ENCODE measurements around the gene TNS1.

The TNS1 gene

DNA sequence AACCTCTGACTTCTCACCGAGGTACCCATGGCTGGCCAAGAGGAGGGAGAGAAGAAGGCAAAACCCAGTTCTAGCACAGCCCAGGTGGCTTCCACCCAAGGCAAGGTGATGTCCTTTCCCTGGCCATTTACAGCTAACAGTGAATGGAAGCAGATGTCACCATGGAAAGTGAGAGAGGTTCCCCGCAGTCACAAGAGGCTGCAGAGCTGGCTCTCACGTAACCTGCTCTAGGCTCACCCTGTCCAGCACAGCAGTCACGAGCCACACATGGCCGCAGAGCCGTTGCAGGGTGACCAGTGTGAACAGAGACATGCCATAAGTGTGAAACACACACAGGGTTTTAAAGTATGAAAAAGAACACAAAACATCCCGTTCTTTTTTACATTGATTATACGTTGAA is 169.4 kb downstream of the TNS1 start:
- no peak for DNase-seq (ENCODE audit: low read depth in 2 of 2)

DNA sequence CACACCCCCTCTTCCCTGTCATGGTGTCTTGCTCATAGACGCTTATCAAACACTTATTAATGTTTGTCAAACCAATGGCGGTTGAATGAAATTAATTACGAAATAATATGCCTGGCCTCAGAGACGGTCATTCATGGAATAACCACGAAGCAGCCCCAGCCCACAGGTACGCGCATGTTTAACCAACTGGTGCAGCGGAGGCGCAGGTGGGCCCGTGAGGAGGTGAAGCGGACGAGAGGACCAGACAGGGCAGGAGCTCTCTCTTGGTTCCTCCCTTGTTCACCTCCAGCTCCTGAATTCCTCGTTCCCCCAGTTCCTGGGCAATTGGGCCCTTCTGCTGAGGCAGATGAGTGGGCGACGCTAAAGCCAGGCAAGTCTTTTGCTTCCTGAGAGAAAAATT is 169.8 kb downstream of the TNS1 start:
- DNase-seq (ENCODE audit: low read depth in 2 of 2), result no peak

DNA sequence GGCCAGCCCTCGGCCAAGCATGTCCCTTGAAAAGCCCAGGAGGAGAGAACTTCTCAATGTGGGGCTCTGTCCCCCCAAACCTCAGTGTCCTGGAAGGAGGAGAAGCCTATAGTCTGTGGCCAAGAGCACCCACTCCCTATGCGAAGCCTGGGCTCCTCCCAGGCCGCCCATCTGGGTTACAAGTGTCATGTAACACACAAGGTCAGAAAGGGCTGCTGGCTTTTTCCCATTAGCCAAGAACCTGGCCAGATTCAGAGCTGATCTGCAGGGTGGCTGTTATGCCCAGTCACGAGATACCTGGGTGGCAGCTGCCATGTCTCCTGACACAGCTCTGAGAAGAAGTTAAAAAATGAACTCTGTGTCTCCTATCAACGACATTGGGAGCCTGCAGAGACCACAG is 170.7 kb downstream of the TNS1 start:
- DNase-seq (ENCODE audit: low read depth in 2 of 2), result no peak

DNA sequence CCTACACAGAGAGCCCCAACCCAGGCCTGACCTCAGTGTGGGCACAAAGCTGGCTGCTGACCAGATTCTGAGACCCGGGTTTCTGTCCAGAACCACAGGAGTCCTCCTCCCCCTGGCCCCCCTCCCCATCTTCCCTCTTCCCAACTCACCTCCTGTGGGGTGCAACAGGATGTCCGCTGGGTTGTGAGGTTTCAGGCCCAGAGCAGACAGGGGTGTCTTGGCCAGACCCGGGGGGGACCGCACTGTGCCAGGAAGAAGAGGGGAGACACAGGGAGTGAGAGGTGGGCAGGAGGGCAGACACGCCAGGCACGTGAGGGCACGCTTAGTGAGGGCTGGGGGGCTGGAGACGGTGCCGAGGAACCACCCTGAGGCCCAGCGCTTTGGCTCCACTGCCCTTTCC is 171.5 kb downstream of the TNS1 start:
- no peak for DNase-seq (ENCODE audit: low read depth in 2 of 2)

- no peak for DNase-seq (ENCODE audit: low read depth in 2 of 2)
Observed at GRCh38 chr2:217830807-217831206, 172.0 kb downstream of the TNS1 start.

DNA sequence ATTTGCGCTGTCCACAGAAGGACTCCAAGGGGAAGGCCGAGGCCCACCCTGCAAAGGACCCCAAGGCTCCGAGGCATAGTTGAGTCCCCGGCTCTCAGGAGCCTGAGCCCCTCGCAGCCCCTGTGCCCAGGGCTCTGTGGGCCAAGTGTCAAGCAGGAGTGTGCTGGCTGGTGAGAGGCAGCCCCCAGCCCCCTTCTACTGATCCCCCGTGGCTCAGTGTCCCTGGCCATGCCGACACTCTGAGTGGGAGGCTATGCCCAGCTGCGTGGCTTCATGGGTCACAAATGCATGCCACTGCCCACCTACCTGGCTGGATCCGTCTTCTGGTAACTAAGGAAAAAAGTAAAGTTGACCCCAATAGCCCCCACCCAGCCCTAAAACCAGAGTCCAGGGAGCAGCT is 172.7 kb downstream of the TNS1 start:
- no peak for DNase-seq (ENCODE audit: low read depth in 2 of 2)

DNA sequence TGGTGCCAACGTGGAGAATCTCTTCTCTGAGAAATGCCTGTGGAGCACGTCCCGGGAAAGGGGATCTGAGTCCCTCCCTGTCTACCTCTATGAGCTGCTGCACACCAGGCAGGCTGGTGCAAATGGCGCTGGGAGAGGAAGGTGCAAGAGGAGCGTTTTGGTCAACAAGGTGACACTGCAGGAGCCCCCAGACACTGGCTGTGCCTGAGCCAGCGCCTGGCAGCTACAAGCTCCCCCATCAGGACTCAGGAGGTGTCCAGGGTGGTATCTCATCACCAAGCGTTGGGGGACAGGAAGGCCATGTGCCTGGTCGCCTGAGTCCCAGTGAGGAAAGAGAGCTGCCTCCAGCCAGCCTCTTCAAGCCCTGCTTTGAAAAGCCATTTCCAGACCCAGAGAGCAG is 173.4 kb downstream of the TNS1 start:
- DNase-seq (ENCODE audit: low read depth in 2 of 2), result no peak

DNA sequence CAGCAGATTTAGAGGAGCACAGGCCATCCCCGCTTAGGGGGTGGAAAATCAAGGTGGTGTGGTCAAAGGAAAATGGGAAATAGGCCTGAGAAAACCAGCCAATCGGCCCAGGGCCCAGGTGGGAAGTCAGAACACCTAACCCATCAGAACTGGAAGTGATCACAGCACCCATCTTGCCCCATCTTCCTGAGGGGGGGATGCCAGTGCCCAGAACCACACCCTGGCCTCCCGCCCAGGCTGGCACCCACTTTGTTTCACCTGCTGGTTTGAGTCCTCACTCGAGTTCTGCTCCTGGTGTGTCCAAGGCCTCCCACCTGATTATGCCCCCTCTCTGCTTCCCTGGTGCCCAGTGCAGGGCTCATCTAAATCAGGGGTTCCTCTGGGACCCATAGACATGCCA is 174.5 kb downstream of the TNS1 start:
- DNase-seq (ENCODE audit: low read depth in 2 of 2), result no peak

GRCh38 chr2:217827430-217828201 is 175.2 kb downstream of the TNS1 start:
- no peak for DNase-seq (ENCODE audit: low read depth in 2 of 2)

DNA sequence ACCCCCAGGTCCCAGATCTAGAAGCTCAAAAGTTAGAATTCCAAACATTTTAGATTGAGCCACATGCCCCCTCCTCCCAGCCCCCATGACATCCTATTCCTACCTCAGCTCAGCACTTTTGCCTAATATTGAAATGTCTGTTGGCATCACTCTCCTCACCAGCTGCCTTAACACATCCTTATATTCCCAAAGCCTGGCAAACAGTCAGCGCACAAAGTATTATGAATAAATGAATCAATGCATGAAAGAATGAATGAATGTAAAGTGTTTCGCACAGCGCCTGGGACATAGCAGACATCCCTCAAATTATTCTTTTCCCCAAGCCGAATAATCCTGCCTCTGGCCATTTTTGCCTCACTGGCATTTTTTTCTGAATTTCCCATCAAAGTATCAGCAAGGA is 175.8 kb downstream of the TNS1 start:
- DNase-seq (ENCODE audit: low read depth in 2 of 2), result no peak

- DNase-seq (ENCODE audit: low read depth in 2 of 2), result no peak
Observed at GRCh38 chr2:217826520-217826919, 176.3 kb downstream of the TNS1 start.

- DNase-seq (ENCODE audit: low read depth in 2 of 2), result no peak
Observed at GRCh38 chr2:217825469-217826235, 177.1 kb downstream of the TNS1 start.

DNA sequence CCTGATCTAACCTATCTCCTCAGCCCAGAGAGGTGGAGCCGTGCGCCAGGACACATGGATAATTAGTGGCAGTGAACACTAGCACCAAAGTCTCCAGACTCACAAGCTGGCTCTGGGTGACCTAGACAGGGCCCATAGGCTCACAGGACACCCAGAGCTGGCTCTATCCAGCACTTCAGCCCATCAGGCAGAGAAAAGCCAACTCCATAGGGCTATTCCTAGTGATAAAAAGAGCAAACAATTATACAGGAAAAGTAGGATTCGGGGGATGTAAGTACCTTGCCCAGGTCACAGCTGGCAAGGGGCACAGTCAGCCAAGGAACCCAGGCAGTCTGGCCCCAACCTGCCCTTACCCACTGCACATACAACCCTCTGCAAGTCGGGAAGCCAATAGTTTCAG is 178.6 kb downstream of the TNS1 start:
- no peak for DNase-seq (ENCODE audit: low read depth in 2 of 2)

- DNase-seq (ENCODE audit: low read depth in 2 of 2), result no peak
Observed at GRCh38 chr2:217823626-217824025, 179.2 kb downstream of the TNS1 start.

- no peak for DNase-seq (ENCODE audit: low read depth in 2 of 2)
Observed at GRCh38 chr2:217822296-217823252, 180.2 kb downstream of the TNS1 start.

- DNase-seq (ENCODE audit: low read depth in 2 of 2), result no peak
Observed at GRCh38 chr2:217821536-217822147, 181.2 kb downstream of the TNS1 start.

GRCh38 chr2:217820904-217821303 is 181.9 kb downstream of the TNS1 start:
- no peak for DNase-seq (ENCODE audit: low read depth in 2 of 2)

- DNase-seq (ENCODE audit: low read depth in 2 of 2), result no peak
Observed at GRCh38 chr2:217820091-217820819, 182.5 kb downstream of the TNS1 start.

DNA sequence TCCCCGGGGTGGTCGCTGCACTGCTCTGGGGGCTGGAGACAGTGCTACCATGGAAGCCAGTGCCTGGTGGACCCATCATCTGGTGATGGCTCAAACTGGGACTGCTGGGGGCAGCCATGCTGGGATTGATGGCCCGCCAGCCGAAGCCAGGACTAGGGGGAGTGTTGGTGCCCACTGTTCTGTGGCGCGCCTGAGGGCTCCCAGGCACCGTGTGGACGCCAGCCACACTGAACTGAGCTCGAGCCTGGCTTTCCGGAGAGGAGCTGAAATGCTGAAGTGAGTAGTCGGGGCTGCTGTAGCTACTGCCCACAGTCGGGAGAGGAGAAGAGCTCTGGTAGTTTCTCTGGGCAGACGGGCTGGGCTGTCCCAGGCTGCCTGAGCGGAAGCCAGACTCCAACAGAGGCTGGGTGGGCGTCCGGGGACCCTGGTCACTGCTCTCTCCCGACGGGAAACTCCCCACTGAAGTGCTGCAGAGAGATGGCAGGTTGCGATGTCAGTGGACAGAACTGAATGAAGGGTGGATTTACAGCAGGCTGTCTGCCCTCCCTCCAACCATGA is 184.4 kb downstream of the TNS1 start:
- DNase-seq (ENCODE audit: low read depth in 2 of 2), result no peak

GRCh38 chr2:217817466-217818292 is 185.1 kb downstream of the TNS1 start:
- DNase-seq (ENCODE audit: low read depth in 2 of 2), result no peak

All from fibroblast of skin of left biceps (primary cell).